HL-60 (cell line): ENCODE measurements around the gene IPPK.

ENCODE experiments used
- CTCF ChIP-seq: IDR thresholded peaks from one replicate; pipeline ENCODE4 v1.5.1; 2011; ENCODE audit warnings: low read length, control low read depth, inconsistent platforms; ENCODE audit not compliant: insufficient read depth
- GABPA ChIP-seq: IDR thresholded peaks from 2 replicates; pipeline ENCODE4 v1.6.1; 2012; ENCODE audit warnings: low read depth
- POLR2AphosphoS5 ChIP-seq: IDR thresholded peaks from 2 replicates; pipeline ENCODE4 v1.6.1; 2012; ENCODE audit warnings: low read depth
- SPI1 ChIP-seq: IDR thresholded peaks from 2 replicates; pipeline ENCODE4 v1.6.1; 2012; ENCODE audit warnings: low read depth, mild to moderate bottlenecking, borderline replicate concordance

GRCh38 chr9:92638621-92639101 is 31.3 kb downstream of the IPPK start:
- TF ChIP-seq POLR2AphosphoS5: no peak
- TF ChIP-seq CTCF: no peak
- TF ChIP-seq GABPA: no peak
- TF ChIP-seq SPI1: no peak
